Right atrium auricular region (tissue), 2 donors: ENCODE results near the gene DFFA. TPM values are rescaled to one million over a fixed set of nuclear protein-coding genes. Genes with fewer than 3 reads are reported as not detected.

Experiments used
- DNase-seq: peaks from one replicate; pipeline ENCODE4 v3.0.0-alpha.2; 2019; ENCODE audit warnings: low spot score
- H3K27ac ChIP-seq, 2 donors: fragments of 200-600 bp; sonication (generic); 1 replicate in 1 of 2; 2 replicates in 1 of 2; pipeline ENCODE4 v1.5.1; 2016 to 2019
- H3K27me3 ChIP-seq, 2 donors: fragments of 200-600 bp; sonication (generic); one replicate each; pipeline versions ENCODE4 v1.5.1 to v1.6.0; 2017 to 2019
- H3K36me3 ChIP-seq: fragments of 200-600 bp; sonication (generic); one replicate; pipeline ENCODE4 v1.5.1; 2016
- H3K4me1 ChIP-seq, 2 donors: fragments of 200-600 bp; sonication (generic); one replicate each; pipeline versions ENCODE4 v1.5.1 to v1.6.0; 2017 to 2019
- H3K4me3 ChIP-seq, 2 donors: fragments of 200-600 bp; sonication (generic); 1 replicate in 1 of 2; 2 replicates in 1 of 2; pipeline ENCODE4 v1.5.1; 2017 to 2019; ENCODE audit warnings: mild to moderate bottlenecking in 1 of 2, moderate library complexity in 1 of 2
- H3K9me3 ChIP-seq, 2 donors: fragments of 200-600 bp; sonication (generic); one replicate each; pipeline ENCODE4 v1.5.1; 2019
- CTCF ChIP-seq, 2 donors: fragments of 200-600 bp; sonication (generic); IDR thresholded peaks; one replicate each; pipeline ENCODE4 v1.5.1; 2019; ENCODE audit warnings: antibody characterized with exemption in 2 of 2
- total RNA-seq, 2 donors: library from RNA; depleted of rRNA; stranded (reverse); fragments of >200 nt; gene quantifications; one replicate each; pipeline ENCODE4 v1.1.0, GENCODE V29; 2016

Gene DFFA
- total RNA-seq, 2 donors from 2014 or later, result 17.6 to 19.0 TPM

DNA sequence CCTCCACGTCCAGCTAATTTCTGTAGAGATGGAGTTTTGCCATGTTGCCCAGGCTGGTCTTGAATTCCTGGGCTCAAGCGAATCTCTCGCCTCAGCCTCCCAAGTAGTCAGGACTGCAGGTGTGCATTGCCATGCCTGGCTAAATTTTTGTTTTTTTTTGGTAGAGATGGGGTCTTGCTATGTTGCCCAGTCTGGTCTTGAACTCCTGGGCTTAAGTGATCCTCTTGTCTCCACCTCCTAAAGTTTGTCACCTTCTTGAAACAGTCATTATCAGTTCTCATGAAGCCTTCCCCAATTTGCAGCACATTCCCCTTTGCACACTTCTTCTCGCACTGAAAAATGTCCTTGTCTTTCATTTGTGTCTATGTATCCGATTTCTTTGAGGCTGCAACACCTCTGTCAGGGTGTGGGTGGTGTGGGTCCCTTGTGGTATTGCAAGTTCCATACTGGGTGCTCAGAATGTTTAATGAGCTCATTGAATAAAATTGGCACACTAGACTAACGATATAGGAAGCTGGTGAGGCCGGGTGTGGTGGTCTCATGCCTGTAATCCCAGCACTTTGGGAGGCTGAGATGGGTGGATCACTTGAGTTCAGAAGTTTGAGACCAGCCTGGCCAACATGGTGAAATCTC is 25.4 kb downstream of the DFFA start:
- H3K27ac ChIP-seq, result no peak overlapping the region
- TF ChIP-seq CTCF (IDR thresholded peaks at IDR 0.05), result no peak
- H3K4me3 ChIP-seq, result no peak overlapping the region
- H3K9me3 ChIP-seq, result no peaks in the 10 kb centered on the region
- no peaks in the 10 kb centered on the region for H3K36me3 ChIP-seq
- peaks cover 0 to 6% of the 10 kb centered on the region in 2 donors for H3K4me1 ChIP-seq
- no peaks in the 10 kb centered on the region for H3K27me3 ChIP-seq
- DNase-seq, result no peak

DNA sequence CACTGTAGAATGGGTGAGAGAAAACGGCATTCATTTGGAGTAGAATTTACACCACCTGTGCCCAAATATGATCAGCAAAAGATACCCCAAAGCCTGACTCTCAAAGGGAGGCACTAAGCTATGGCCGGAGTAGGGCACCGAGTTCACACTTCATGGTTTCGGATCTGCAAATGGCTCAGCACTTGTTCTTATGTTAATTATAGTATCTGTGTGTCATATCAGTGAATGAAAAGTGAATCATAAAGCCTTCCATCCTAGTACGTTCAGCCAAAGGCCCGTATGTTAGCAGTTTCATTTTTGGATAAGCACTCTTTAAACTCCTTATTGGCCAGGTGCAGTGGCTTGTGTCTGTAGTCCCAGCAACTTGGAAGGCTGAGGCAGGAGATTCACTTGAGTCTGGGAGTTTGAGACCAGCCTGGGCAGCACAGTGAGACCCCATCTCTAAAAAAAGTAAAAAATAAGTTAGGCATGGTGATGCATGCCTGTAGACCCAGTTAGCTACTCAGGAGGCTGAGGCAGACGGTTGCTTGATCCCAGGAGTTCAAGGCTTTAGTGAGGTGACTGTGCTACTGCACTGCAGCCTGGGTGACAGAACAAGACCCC is 27.4 kb downstream of the DFFA start:
- Histone ChIP-seq H3K9me3 (no peaks in the 10 kb centered on the region), H3K4me3 (no peak overlapping the region), H3K27me3 (no peaks in the 10 kb centered on the region), H3K4me1 (no peaks in the 10 kb centered on the region), H3K36me3 (no peaks in the 10 kb centered on the region), H3K27ac (no peak overlapping the region)
- no peak for TF ChIP-seq CTCF (IDR thresholded peaks at IDR 0.05)
- DNase-seq, result no peak

DNA sequence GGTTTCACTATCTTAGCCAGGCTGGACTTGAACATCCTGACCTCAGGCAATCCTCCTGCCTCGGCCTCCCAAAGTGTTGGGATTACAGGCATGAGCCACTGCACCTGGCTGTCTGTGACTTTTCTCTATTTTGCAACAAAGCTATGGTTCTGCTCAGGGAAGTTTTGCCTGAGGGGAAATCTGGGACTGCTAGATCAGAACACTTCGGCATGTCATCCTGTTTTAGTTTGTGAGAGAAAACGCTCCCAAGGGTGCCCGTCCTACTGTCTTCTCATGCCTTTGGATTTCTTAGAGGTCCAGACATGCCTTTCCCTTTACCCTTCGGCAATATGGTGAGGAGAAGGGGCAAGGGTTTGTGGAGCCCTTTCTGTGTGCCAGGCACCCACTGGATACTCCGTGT is 28.1 kb downstream of the DFFA start:
- DNase-seq, result no peak
- Histone ChIP-seq H3K27ac (no peak overlapping the region), H3K9me3 (no peaks in the 10 kb centered on the region), H3K4me3 (no peak overlapping the region), H3K4me1 (no peaks in the 10 kb centered on the region), H3K27me3 (no peaks in the 10 kb centered on the region), H3K36me3 (no peaks in the 10 kb centered on the region)
- TF ChIP-seq CTCF (IDR thresholded peaks at IDR 0.05), result no peak

- Histone ChIP-seq H3K27ac (no peak overlapping the region), H3K9me3 (no peaks in the 10 kb centered on the region), H3K27me3 (no peaks in the 10 kb centered on the region), H3K36me3 (no peaks in the 10 kb centered on the region), H3K4me3 (no peak overlapping the region), H3K4me1 (no peaks in the 10 kb centered on the region)
- TF ChIP-seq CTCF (IDR thresholded peaks at IDR 0.05), result no peak
- DNase-seq, result no peak
Observed at GRCh38 chr1:10440794-10441193, 31.5 kb downstream of the DFFA start.

DNA sequence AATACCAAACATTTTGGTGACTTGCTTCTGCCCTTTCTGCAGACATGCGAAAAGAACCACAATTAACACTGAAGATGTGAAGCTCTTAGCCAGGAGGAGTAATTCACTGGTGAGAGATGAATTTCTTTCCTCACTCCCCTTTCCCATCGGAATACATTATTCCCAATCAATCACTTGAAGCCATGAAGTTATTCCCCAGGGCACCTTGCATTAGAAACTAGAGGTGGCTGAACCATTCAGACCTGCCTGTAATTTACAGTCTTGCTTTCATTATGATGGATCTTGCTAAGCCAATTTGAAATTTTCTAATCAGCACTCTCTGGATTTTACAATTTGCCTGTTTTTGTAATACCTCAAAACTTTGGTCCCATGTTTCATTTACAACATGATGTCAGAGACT is 32.0 kb downstream of the DFFA start:
- H3K4me1 ChIP-seq, result no peaks in the 10 kb centered on the region
- no peak for DNase-seq

More for the DNA sequence above, 32.0 kb downstream of the DFFA start:
- no peaks in the 10 kb centered on the region for H3K27me3 ChIP-seq
- no peak overlapping the region for H3K27ac ChIP-seq
- TF ChIP-seq CTCF (IDR thresholded peaks at IDR 0.05), result no peak
- no peak overlapping the region for H3K4me3 ChIP-seq
- H3K9me3 ChIP-seq, result no peaks in the 10 kb centered on the region
- no peaks in the 10 kb centered on the region for H3K36me3 ChIP-seq
